AG04449 (cell line): Measurements from ENCODE around the gene DNPH1.

Source experiments
- CTCF ChIA-PET: fragments of 350-600 bp; formaldehyde crosslinking; extraction: SDS; loops from one replicate; lab custom pipeline; 2021; ENCODE audit warnings: antibody characterized with exemption; lab: Yijun Ruan, JAX
- POLR2A ChIA-PET: fragments of 400-600, 350-600 bp; formaldehyde crosslinking; extraction: SDS; loops from one replicate; lab custom pipeline; 2020; ENCODE audit warnings: antibody characterized with exemption, inconsistent platforms; lab: Yijun Ruan, JAX
- DNase-seq: peaks from one replicate; pipeline ENCODE4 v3.0.0-alpha.2; 2010; ENCODE audit warnings: low read depth, low spot score
- H3K4me3 ChIP-seq: 2 replicates; pipeline ENCODE4 v1.5.1; 2011; ENCODE audit warnings: low read depth, mild to moderate bottlenecking, control low read depth, low read length
- CTCF ChIP-seq: IDR thresholded peaks from one replicate; pipeline ENCODE4 v1.5.1; 2011; ENCODE audit warnings: mild to moderate bottlenecking, moderate library complexity, low read length, control low read depth, inconsistent platforms; ENCODE audit not compliant: insufficient read depth; ENCODE audit errors: missing control alignments

The DNPH1 gene

GRCh38 chr6:43178150-43178549 lies 51.1 kb downstream of the DNPH1 start:
- no peak for TF ChIP-seq CTCF
- H3K4me3 ChIP-seq = no peak overlapping the region
- no peak for DNase-seq
- POLR2A ChIA-PET = no interaction called here
- CTCF ChIA-PET = interaction anchor here (1.5 kb wide), 1 partner anchor 52 kb away, joined by 3 read pairs; no protein-coding TSS in a partner anchor

- CTCF ChIA-PET = no interaction called here
- H3K4me3 ChIP-seq = no peak overlapping the region
- POLR2A ChIA-PET = no interaction called here
- no peak for TF ChIP-seq CTCF
- no peak for DNase-seq
These were observed 52.9 kb downstream of the DNPH1 start for GRCh38 chr6:43176423-43176786.

GRCh38 chr6:43175676-43176422 lies 53.4 kb downstream of the DNPH1 start:
- ChIA-PET POLR2A (interaction anchor here (0.7 to 2.5 kb wide), 2 partner anchors 8 to 155 kb away, joined by 3 to 5 read pairs; partner anchors contain the start of gene RRP36), CTCF (interaction anchor here (1.0 to 1.3 kb wide), 2 partner anchors 53 to 54 kb away, joined by 4 read pairs; partner anchors contain the start of gene DNPH1)
- no peak overlapping the region for H3K4me3 ChIP-seq
- no peak for TF ChIP-seq CTCF
- DNase-seq = no peak
